Upper lobe of left lung (tissue), 6 donors: ENCODE measurements around the gene UBC. TPM values are rescaled to one million over a fixed set of nuclear protein-coding genes. Genes with fewer than 3 reads are reported as not detected.

ENCODE experiments used
- ATAC-seq, 2 donors: fragments of 200-7000 bp; cut with Tn5 transposase; one replicate each; pipeline ENCODE4 v1.9.1; 2022; ENCODE audit warnings: mild to moderate bottlenecking in 2 of 2, moderate library complexity in 2 of 2; ENCODE audit not compliant: low FRiP score in 2 of 2
- DNase-seq, 2 donors: peaks; one replicate each; pipeline ENCODE4 v3.0.0-alpha.2; 2019 to 2020
- H3K27ac ChIP-seq, 4 donors: fragments of 200-600 bp; sonication (generic); one replicate each; pipeline ENCODE4 v1.5.1; 2016 to 2019
- H3K27me3 ChIP-seq, 4 donors: fragments of 200-600 bp; sonication (generic); one replicate each; pipeline ENCODE4 v1.5.1; 2017 to 2019
- H3K36me3 ChIP-seq, 4 donors: fragments of 200-600 bp; sonication (generic); one replicate each; pipeline ENCODE4 v1.5.1; 2016 to 2019
- H3K4me1 ChIP-seq, 4 donors: fragments of 200-600 bp; sonication (generic); one replicate each; pipeline ENCODE4 v1.5.1; 2018 to 2019
- H3K4me3 ChIP-seq, 4 donors: fragments of 200-600 bp; sonication (generic); one replicate each; pipeline ENCODE4 v1.5.1; 2017 to 2019; ENCODE audit warnings: mild to moderate bottlenecking in 2 of 4, moderate library complexity in 1 of 4
- H3K9me3 ChIP-seq, 4 donors: fragments of 200-600 bp; sonication (generic); one replicate each; pipeline ENCODE4 v1.5.1; 2018 to 2019
- CTCF ChIP-seq, 6 experiments: fragments of 450-650 bp in 4 of 6; fragments of 200-600 bp in 2 of 6; sonication (generic) in 2 of 6; IDR thresholded peaks; one replicate each; pipeline ENCODE4 v1.5.1; 2016 to 2019; ENCODE audit warnings: antibody characterized with exemption in 6 of 6
- EP300 ChIP-seq, 4 donors: sonication (generic); formaldehyde crosslinking; IDR thresholded peaks; one replicate each; pipeline ENCODE4 v1.5.1; 2017; ENCODE audit warnings: antibody characterized with exemption in 4 of 4, control low read depth in 2 of 4
- POLR2A ChIP-seq, 4 donors: fragments of 450-650 bp; IDR thresholded peaks; one replicate each; pipeline ENCODE4 v1.5.1; 2016 to 2017; ENCODE audit warnings: antibody characterized with exemption in 4 of 4, mild to moderate bottlenecking in 2 of 4
- POLR2AphosphoS5 ChIP-seq, 2 donors: sonication (generic); formaldehyde crosslinking; IDR thresholded peaks; one replicate each; pipeline ENCODE4 v1.5.1; 2017; ENCODE audit warnings: antibody characterized with exemption in 2 of 2
- WGBS, 2 donors: methylation state at CpG; one replicate each; pipeline ENCODE4 v1.1.5; 2017 to 2018; 5-methylcytosine and 5-hydroxymethylcytosine counted together
- total RNA-seq, 6 donors: library from RNA; depleted of rRNA in 4 of 6; stranded (reverse); fragments of >200 nt in 4 of 6; gene quantifications; one replicate each; pipeline versions ENCODE4 v1.1.0 to v1.2.1, GENCODE V29; 2016 to 2021
- donor health status: DM: no; HTN: no; CAD: no; lungs with moderate emphysema.
- donor health status: DM: no; HTN: yes; CAD: no; lungs with severe emphysema.

Gene UBC
- total RNA-seq, 6 donors from 2014 or later: 649 to 1,729 (median 1,078) TPM

- H3K36me3 ChIP-seq: peaks cover 14 to 96% (median 70%) of the 10 kb centered on the region in 4 donors
- peak in 1 of 2 donors; percentile 77 for DNase-seq
These were observed 39.4 kb upstream of the UBC start for GRCh38 chr12:124953689-124954405.

GRCh38 chr12:124952801-124953200 is 38.4 kb upstream of the UBC start:
- no peak for DNase-seq
- no peak for ATAC-seq
- no peaks in the 10 kb centered on the region for H3K4me1 ChIP-seq
- H3K9me3 ChIP-seq: no peaks in the 10 kb centered on the region
- peaks cover 11 to 97% (median 69%) of the 10 kb centered on the region in 4 donors for H3K36me3 ChIP-seq
- no peak overlapping the region for H3K27ac ChIP-seq
- TF ChIP-seq POLR2AphosphoS5 (IDR thresholded peaks at IDR 0.05) (no peak), EP300 (IDR thresholded peaks at IDR 0.05) (no peak), CTCF (IDR thresholded peaks at IDR 0.05) (no peak), POLR2A (IDR thresholded peaks at IDR 0.05) (no peak)
- no peak overlapping the region for H3K4me3 ChIP-seq
- no peaks in the 10 kb centered on the region for H3K27me3 ChIP-seq
- WGBS, 2 donors: 76 to 85% methylated on average over 8 of the region's 8 CpGs

More at GRCh38 chr12:124953689-124954405, 39.4 kb upstream of the UBC start:
- WGBS, 2 donors: 92% methylated on average over 10 to 32 of the region's 32 CpGs
- Histone ChIP-seq H3K27ac (no peak overlapping the region), H3K27me3 (no peaks in the 10 kb centered on the region), H3K9me3 (no peaks in the 10 kb centered on the region), H3K4me1 (no peaks in the 10 kb centered on the region), H3K4me3 (no peak overlapping the region)
- TF ChIP-seq EP300 (IDR thresholded peaks at IDR 0.05) (no peak), POLR2A (IDR thresholded peaks at IDR 0.05) (no peak), POLR2AphosphoS5 (IDR thresholded peaks at IDR 0.05) (no peak), CTCF (IDR thresholded peaks at IDR 0.05) (no peak)
- ATAC-seq: no peak

GRCh38 chr12:124952295-124952694 is 37.8 kb upstream of the UBC start:
- DNase-seq: peak in 1 of 2 donors; percentile 71
- H3K36me3 ChIP-seq: peaks cover 13 to 97% (median 72%) of the 10 kb centered on the region in 4 donors
- WGBS, 2 donors: 86 to 95% methylated on average over 1 to 16 of the region's 17 CpGs
- H3K27me3 ChIP-seq: no peaks in the 10 kb centered on the region
- H3K4me1 ChIP-seq: no peaks in the 10 kb centered on the region
- no peak for ATAC-seq
- no peaks in the 10 kb centered on the region for H3K9me3 ChIP-seq
- TF ChIP-seq POLR2AphosphoS5 (IDR thresholded peaks at IDR 0.05) (no peak), EP300 (IDR thresholded peaks at IDR 0.05) (no peak), CTCF (IDR thresholded peaks at IDR 0.05) (no peak), POLR2A (IDR thresholded peaks at IDR 0.05) (no peak)
- no peak overlapping the region for H3K4me3 ChIP-seq
- no peak overlapping the region for H3K27ac ChIP-seq

- Histone ChIP-seq H3K27ac (no peak overlapping the region), H3K36me3 (peaks cover 11 to 85% (median 62%) of the 10 kb centered on the region in 4 donors), H3K9me3 (no peaks in the 10 kb centered on the region), H3K4me3 (no peak overlapping the region), H3K4me1 (no peaks in the 10 kb centered on the region), H3K27me3 (no peaks in the 10 kb centered on the region)
- DNase-seq: peak in 1 of 2 donors; percentile 67
- 91 to 95% methylated on average over 20 to 39 of the region's 47 CpGs for WGBS, 2 donors
- no peak for TF ChIP-seq CTCF (IDR thresholded peaks at IDR 0.05)
- no peak for ATAC-seq
These were observed 35.6 kb upstream of the UBC start for GRCh38 chr12:124949779-124950728.
